Panc1 (cell line): ENCODE data around the gene CDX1. TPM values are rescaled to one million over a fixed set of nuclear protein-coding genes. Genes with fewer than 3 reads are reported as not detected.
"Not testable (repeated sequence)": the region's sequence is repeated elsewhere in the genome, so short reads cannot be mapped to it uniquely, and the experiment has no call there.

Source experiments
- ATAC-seq: fragments of 200-7000 bp; cut with Tn5 transposase; 2 replicates; pipeline ENCODE4 v1.9.1; 2020; ENCODE audit warnings: mild to moderate bottlenecking, moderate library complexity
- BruUV-seq: library from RNA; stranded (reverse); fragments of 400-500 nt; replicated peaks from 2 replicates; lab custom pipeline; 2021; lab: Mats Ljungman, UMichigan
- CTCF ChIA-PET: fragments of 300-600 bp; sonication (Branson Sonifier 250); formaldehyde crosslinking; loops from one replicate; lab custom pipeline; 2022; ENCODE audit warnings: antibody characterized with exemption; lab: Charles Lee
- POLR2A ChIA-PET: fragments of 300-600 bp; sonication (Branson Sonifier 250); formaldehyde crosslinking; loops from one replicate; lab custom pipeline; 2022; ENCODE audit warnings: antibody characterized with exemption; lab: Charles Lee
- DNase-seq: peaks from one replicate; pipeline ENCODE4 v3.0.0-alpha.2; 2010; ENCODE audit warnings: low read depth, low spot score
- H3K27ac ChIP-seq: 2 replicates; pipeline ENCODE4 v1.5.1; 2011; ENCODE audit warnings: mild to moderate bottlenecking, low read length, inconsistent platforms
- H3K27me3 ChIP-seq: fragments of 200-500 bp; sonication (Bioruptor generic); 2 replicates; pipeline ENCODE4 v1.6.0; 2014; ENCODE audit warnings: low read length, inconsistent platforms; ENCODE audit not compliant: control insufficient read depth, insufficient read depth
- H3K36me3 ChIP-seq: fragments of 200-500 bp; sonication (Bioruptor generic); 2 replicates; pipeline ENCODE4 v1.5.1; 2014; ENCODE audit warnings: inconsistent platforms, mild to moderate bottlenecking, low read length, moderate library complexity; ENCODE audit not compliant: control insufficient read depth, insufficient read depth
- H3K4me1 ChIP-seq: 2 replicates; pipeline ENCODE4 v1.5.1; 2011; ENCODE audit warnings: inconsistent platforms, mild to moderate bottlenecking, low read length, moderate library complexity; ENCODE audit not compliant: control insufficient read depth, insufficient read depth
- H3K4me3 ChIP-seq, 2 experiments: 2 replicates each; pipeline ENCODE4 v1.5.1; 2011 to 2012; ENCODE audit warnings: low read depth in 2 of 2, low read length in 2 of 2, mild to moderate bottlenecking in 2 of 2, inconsistent platforms in 1 of 2, moderate library complexity in 1 of 2
- H3K9me3 ChIP-seq: fragments of 200-500 bp; sonication (Bioruptor generic); 2 replicates; pipeline ENCODE4 v1.5.1; 2014; ENCODE audit warnings: low read depth, mild to moderate bottlenecking, inconsistent platforms, low read length, moderate library complexity; ENCODE audit not compliant: control insufficient read depth, insufficient read depth
- POLR2AphosphoS5 ChIP-seq: IDR thresholded peaks from 2 replicates; pipeline ENCODE4 v1.6.1; 2012; ENCODE audit warnings: mild to moderate bottlenecking, low read depth, low read length, moderate library complexity
- SIN3A ChIP-seq: IDR thresholded peaks from 2 replicates; pipeline ENCODE4 v1.6.1; 2012; ENCODE audit warnings: low read depth, mild to moderate bottlenecking, low read length, moderate library complexity, borderline replicate concordance; ENCODE audit not compliant: insufficient read depth
- TCF7L2 ChIP-seq: IDR thresholded peaks from 2 replicates; pipeline ENCODE4 v1.6.1; 2011; ENCODE audit warnings: mild to moderate bottlenecking, low read depth, low read length, inconsistent platforms
- in situ Hi-C: cut with HindIII; loops from 2 replicates; pipeline ENCODE4 v1.10.0; 2016; ENCODE audit warnings: low sequenced_read_pairs, low pct_unique_long_range_greater_than_20kb
- intact Hi-C: fragments of 100-400 bp; cut with micrococcal nuclease; formaldehyde crosslinking; loops from one replicate; pipeline ENCODE4 v1.10.0; 2022; ENCODE audit not compliant: unreplicated experiment
- total RNA-seq: library from RNA; stranded (reverse); gene quantifications from one replicate; pipeline ENCODE4 v1.2.1, GENCODE V29; 2021; ENCODE audit not compliant: unreplicated experiment
- TF ChIP-seq, protein P1 (sequence below): fragments of 450-650 bp; IDR thresholded peaks from 2 replicates; pipeline ENCODE4 v1.5.1; 2017; ENCODE audit warnings: mild to moderate bottlenecking
- TF ChIP-seq, protein P2 (sequence below), 2 experiments: IDR thresholded peaks; 2 replicates each; pipeline ENCODE4 v1.6.1; 2011 to 2012; ENCODE audit warnings: low read depth in 2 of 2, control low read depth in 1 of 2, low read length in 1 of 2, mild to moderate bottlenecking in 1 of 2, moderate library complexity in 1 of 2; ENCODE audit not compliant: insufficient read depth in 1 of 2

The CDX1 gene
- total RNA-seq, 1 experiment from 2014 or later, result not detected

DNA sequence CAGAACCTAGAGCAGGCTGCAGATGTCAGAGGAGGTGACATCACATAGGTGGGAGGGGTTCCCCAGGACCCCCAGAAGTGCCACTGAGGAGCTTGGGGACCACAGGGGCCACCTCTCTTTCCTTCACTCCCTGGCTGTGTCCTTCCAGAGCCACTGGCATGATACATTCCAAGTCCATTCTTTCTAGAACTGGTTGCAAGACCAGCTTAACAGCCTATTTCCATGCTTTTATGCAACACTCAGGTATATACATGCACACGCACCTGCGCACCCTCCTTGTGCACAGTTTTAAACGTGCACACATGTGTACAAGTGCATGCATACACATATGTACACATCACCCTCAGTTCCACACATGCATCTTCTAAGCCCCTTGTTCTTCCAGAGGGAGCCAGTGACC is 63.0 kb downstream of the CDX1 start:
- H3K4me3 ChIP-seq, result no peak overlapping the region
- ATAC-seq, result no peak
- POLR2A ChIA-PET, result no interaction called here
- H3K27ac ChIP-seq, result no peak overlapping the region
- no peaks in the 10 kb centered on the region for H3K36me3 ChIP-seq
- no peak for DNase-seq
- no peaks in the 10 kb centered on the region for H3K9me3 ChIP-seq
- H3K27me3 ChIP-seq, result no peaks in the 10 kb centered on the region
- in situ Hi-C loops, result no loop called here
- CTCF ChIA-PET, result interaction anchor here (1.2 kb wide), 1 partner anchor 11 kb away, joined by 3 read pairs; no protein-coding TSS in a partner anchor
- intact Hi-C loops, result loop anchor here (10.0 kb wide), 1 partner anchor 205 kb away; no protein-coding TSS in a partner anchor
- no TSS peak for BruUV-seq
- no peaks in the 10 kb centered on the region for H3K4me1 ChIP-seq
- TF ChIP-seq TCF7L2, result no peak
- TF ChIP-seq POLR2AphosphoS5, result no peak

DNA sequence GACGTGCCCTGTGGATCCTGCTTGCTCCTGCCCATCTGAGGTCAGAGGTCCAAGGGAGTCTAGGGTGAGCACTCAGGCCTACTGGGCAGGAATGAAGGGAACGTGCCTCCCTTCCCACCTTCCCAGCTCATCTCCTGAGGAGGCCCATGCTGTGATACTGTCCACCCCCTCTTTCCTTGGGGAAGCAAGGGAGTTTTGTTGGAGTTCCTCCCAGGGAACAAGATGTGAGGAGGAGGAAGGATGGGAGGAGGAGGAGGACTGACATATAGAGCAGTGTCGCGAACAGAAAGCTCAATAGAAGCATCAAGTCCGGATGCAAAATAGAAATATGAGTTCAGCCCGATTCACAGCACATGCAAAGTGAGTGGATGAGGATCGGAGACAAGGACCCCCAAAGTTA is 64.3 kb downstream of the CDX1 start:
- Histone ChIP-seq H3K4me1 (no peaks in the 10 kb centered on the region), H3K27ac (no peak overlapping the region), H3K36me3 (no peaks in the 10 kb centered on the region), H3K4me3 (no peak overlapping the region), H3K9me3 (no peaks in the 10 kb centered on the region), H3K27me3 (no peaks in the 10 kb centered on the region)
- no TSS peak for BruUV-seq
- DNase-seq (no peak), ATAC-seq (no peak)
- intact Hi-C loops, result no loop called here
- ChIA-PET POLR2A (no interaction called here), CTCF (no interaction called here)
- TF ChIP-seq, protein P1, sequence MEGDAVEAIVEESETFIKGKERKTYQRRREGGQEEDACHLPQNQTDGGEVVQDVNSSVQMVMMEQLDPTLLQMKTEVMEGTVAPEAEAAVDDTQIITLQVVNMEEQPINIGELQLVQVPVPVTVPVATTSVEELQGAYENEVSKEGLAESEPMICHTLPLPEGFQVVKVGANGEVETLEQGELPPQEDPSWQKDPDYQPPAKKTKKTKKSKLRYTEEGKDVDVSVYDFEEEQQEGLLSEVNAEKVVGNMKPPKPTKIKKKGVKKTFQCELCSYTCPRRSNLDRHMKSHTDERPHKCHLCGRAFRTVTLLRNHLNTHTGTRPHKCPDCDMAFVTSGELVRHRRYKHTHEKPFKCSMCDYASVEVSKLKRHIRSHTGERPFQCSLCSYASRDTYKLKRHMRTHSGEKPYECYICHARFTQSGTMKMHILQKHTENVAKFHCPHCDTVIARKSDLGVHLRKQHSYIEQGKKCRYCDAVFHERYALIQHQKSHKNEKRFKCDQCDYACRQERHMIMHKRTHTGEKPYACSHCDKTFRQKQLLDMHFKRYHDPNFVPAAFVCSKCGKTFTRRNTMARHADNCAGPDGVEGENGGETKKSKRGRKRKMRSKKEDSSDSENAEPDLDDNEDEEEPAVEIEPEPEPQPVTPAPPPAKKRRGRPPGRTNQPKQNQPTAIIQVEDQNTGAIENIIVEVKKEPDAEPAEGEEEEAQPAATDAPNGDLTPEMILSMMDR, result no peak
- TF ChIP-seq POLR2AphosphoS5 (no peak), TCF7L2 (no peak), SIN3A (no peak)
- TF ChIP-seq, protein P2, sequence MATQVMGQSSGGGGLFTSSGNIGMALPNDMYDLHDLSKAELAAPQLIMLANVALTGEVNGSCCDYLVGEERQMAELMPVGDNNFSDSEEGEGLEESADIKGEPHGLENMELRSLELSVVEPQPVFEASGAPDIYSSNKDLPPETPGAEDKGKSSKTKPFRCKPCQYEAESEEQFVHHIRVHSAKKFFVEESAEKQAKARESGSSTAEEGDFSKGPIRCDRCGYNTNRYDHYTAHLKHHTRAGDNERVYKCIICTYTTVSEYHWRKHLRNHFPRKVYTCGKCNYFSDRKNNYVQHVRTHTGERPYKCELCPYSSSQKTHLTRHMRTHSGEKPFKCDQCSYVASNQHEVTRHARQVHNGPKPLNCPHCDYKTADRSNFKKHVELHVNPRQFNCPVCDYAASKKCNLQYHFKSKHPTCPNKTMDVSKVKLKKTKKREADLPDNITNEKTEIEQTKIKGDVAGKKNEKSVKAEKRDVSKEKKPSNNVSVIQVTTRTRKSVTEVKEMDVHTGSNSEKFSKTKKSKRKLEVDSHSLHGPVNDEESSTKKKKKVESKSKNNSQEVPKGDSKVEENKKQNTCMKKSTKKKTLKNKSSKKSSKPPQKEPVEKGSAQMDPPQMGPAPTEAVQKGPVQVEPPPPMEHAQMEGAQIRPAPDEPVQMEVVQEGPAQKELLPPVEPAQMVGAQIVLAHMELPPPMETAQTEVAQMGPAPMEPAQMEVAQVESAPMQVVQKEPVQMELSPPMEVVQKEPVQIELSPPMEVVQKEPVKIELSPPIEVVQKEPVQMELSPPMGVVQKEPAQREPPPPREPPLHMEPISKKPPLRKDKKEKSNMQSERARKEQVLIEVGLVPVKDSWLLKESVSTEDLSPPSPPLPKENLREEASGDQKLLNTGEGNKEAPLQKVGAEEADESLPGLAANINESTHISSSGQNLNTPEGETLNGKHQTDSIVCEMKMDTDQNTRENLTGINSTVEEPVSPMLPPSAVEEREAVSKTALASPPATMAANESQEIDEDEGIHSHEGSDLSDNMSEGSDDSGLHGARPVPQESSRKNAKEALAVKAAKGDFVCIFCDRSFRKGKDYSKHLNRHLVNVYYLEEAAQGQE (IDR thresholded peaks at IDR 0.05; ENCODE audit: insufficient read depth in 1 of 2, low read depth in 2 of 2, low read length in 1 of 2), result no peak
- in situ Hi-C loops, result no loop called here

DNA sequence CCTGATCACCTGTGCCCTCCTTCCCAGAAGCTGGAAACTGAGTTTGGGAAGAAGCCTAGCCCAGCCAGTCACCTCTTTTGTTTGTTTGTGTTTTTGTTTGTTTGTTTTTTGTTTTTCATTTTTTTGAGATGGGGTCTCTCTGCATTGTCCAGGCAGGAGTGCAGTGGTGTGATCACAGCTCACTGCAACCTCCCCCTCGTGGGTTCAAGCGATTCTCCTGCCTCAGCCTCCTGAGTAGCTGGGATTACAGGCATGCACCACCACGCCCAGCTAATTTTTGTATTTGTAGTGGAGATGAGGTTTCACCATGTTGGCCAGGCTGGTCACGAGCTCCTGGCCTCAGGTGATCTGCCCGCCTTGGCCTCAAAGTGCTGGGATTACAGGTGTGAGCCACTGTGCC is 67.1 kb downstream of the CDX1 start:
- H3K36me3 ChIP-seq, H3K4me1 ChIP-seq, in situ Hi-C loops, H3K27me3 ChIP-seq, H3K27ac ChIP-seq, intact Hi-C loops, DNase-seq, H3K4me3 ChIP-seq, ATAC-seq, CTCF ChIA-PET, H3K9me3 ChIP-seq, BruUV-seq: not testable (repeated sequence)
- POLR2A ChIA-PET, result interaction anchor here (0.5 kb wide), 1 partner anchor 59 kb away, joined by 3 read pairs; no protein-coding TSS in a partner anchor

Other genes starting within 250 kb of the CDX1 start
- 0.33 TPM for gene PDE6A, start 222.0 kb upstream of the CDX1 start, total RNA-seq
- gene SLC26A2, start 206.0 kb upstream of the CDX1 start, total RNA-seq, result 111 TPM
- 7.1 TPM for gene TIGD6, start 166.1 kb upstream of the CDX1 start, total RNA-seq
- gene HMGXB3, start 166.0 kb upstream of the CDX1 start, total RNA-seq, result 56.2 TPM
- gene CSF1R, start 80.2 kb upstream of the CDX1 start, total RNA-seq, result 0.05 TPM
- gene PDGFRB, start 10.9 kb upstream of the CDX1 start, total RNA-seq, result 1.8 TPM
- not detected for gene SLC6A7, start 23.3 kb downstream of the CDX1 start, total RNA-seq
- gene CAMK2A, start 123.0 kb downstream of the CDX1 start, total RNA-seq, result 0.51 TPM
- gene ARSI, start 136.1 kb downstream of the CDX1 start, total RNA-seq, result 18.6 TPM
- 92.8 TPM for gene TCOF1, start 190.9 kb downstream of the CDX1 start, total RNA-seq
- gene CD74, start 246.1 kb downstream of the CDX1 start, total RNA-seq, result 12.7 TPM